Adrenal gland (tissue), 12 donors: Measurements from ENCODE around the gene ZP3. TPM values are rescaled to one million over a fixed set of nuclear protein-coding genes. Genes with fewer than 3 reads are reported as not detected.
"Not testable (repeated sequence)": the region's sequence is repeated elsewhere in the genome, so short reads cannot be mapped to it uniquely, and the experiment has no call there.

Source experiments
- DNase-seq, 7 donors: peaks; one replicate each; pipeline ENCODE4 v3.0.0-alpha.2; 2019 to 2020
- H3K27ac ChIP-seq, 5 donors: fragments of 200-600 bp; sonication (generic) in 4 of 5; 1 replicate in 3 of 5; 2 replicates in 2 of 5; pipeline versions ENCODE4 v1.5.1 to v1.8.0; 2016 to 2020; ENCODE audit warnings: mild to moderate bottlenecking in 1 of 5
- H3K27me3 ChIP-seq: fragments of 200-600 bp; 2 replicates; pipeline ENCODE4 v1.8.0; 2021
- H3K36me3 ChIP-seq, 2 donors: fragments of 200-600 bp; replicated peaks in 1 of 2; 1 replicate in 1 of 2; 2 replicates in 1 of 2; pipeline versions ENCODE4 v1.5.1 to v1.8.0; 2018 to 2022
- H3K4me1 ChIP-seq, 2 donors: fragments of 200-600 bp; replicated peaks in 1 of 2; 1 replicate in 1 of 2; 2 replicates in 1 of 2; pipeline versions ENCODE4 v1.5.1 to v1.8.0; 2018 to 2021
- H3K4me3 ChIP-seq, 4 donors: fragments of 200-600 bp; sonication (generic) in 3 of 4; one replicate each; pipeline ENCODE4 v1.5.1; 2016 to 2018
- H3K9me3 ChIP-seq, 3 donors: fragments of 200-600 bp; sonication (generic) in 1 of 3; replicated peaks in 1 of 3; 1 replicate in 2 of 3; 2 replicates in 1 of 3; pipeline versions ENCODE4 v1.5.1 to v1.8.0; 2016 to 2021
- POLR2A ChIP-seq, 2 donors: fragments of 450-650 bp; IDR thresholded peaks; one replicate each; pipeline ENCODE4 v1.6.1; 2017; ENCODE audit warnings: antibody characterized with exemption in 2 of 2, mild to moderate bottlenecking in 2 of 2, moderate library complexity in 1 of 2
- WGBS, 4 donors: extraction: QIAGEN DNeasy Blood & Tissue Kit in 2 of 4; methylation state at CpG; one replicate each; pipeline versions ENCODE4 v1.1.5 to v1.1.7; 2013 to 2017; 5-methylcytosine and 5-hydroxymethylcytosine counted together
- intact Hi-C, 2 donors: fragments of 100-400 bp; cut with DNase I; formaldehyde crosslinking; loops; one replicate each; pipeline versions ENCODE4 v1.14.1 to v1.15.0; 2022 to 2023
- polyA plus RNA-seq, 3 donors: library from polyadenylated mRNA; stranded (reverse); fragments of 200-250 nt in 2 of 3; fragments of 350-450 nt in 1 of 3; fragmentation: Illumina TruSeq in 1 of 3; extraction: RNeasy Lipid Tissue Mini Kit (QIAGEN cat#74804) in 1 of 3; gene quantifications; one replicate each; pipeline ENCODE4 v1.2.3, GENCODE V29; 2013 to 2014
- total RNA-seq, 9 donors: library from RNA; depleted of rRNA in 4 of 9; stranded (reverse); fragments of >200 nt in 4 of 9; fragments of 120-200 nt in 1 of 9; fragmentation: NEBNext Ultra II Directional in 1 of 9; extraction: Animal tissue kit (Norgen Biotek cat#: 25700) in 1 of 9; gene quantifications; one replicate each; pipeline versions ENCODE4 v1.1.0 to v1.2.4, GENCODE V29; 2013 to 2023
- TF ChIP-seq, protein P1 (sequence below), 6 experiments: fragments of 450-650 bp in 4 of 6; fragments of 200-600 bp in 2 of 6; sonication (generic) in 1 of 6; IDR thresholded peaks; 1 replicate in 5 of 6; 2 replicates in 1 of 6; pipeline versions ENCODE4 v1.5.1 to v1.8.0; 2016 to 2021; ENCODE audit warnings: antibody characterized with exemption in 6 of 6, mild to moderate bottlenecking in 2 of 6, moderate library complexity in 1 of 6
- donor health status: healthy with polysubstance abuse.
- donor health status: Bipolar disorder and iron deficiency.
- donor health status: DM: yes; HTN: yes; CAD: no.
- donor health status: DM: no; HTN: no; CAD: no.
- donor health status: DM: no; HTN: no; CAD: no.
- donor health status: DM: yes; HTN: yes; CAD: no.

ZP3 gene
- total and polyA plus RNA-seq, 12 donors: 2.2 to 21.3 (median 6.8) TPM

DNA sequence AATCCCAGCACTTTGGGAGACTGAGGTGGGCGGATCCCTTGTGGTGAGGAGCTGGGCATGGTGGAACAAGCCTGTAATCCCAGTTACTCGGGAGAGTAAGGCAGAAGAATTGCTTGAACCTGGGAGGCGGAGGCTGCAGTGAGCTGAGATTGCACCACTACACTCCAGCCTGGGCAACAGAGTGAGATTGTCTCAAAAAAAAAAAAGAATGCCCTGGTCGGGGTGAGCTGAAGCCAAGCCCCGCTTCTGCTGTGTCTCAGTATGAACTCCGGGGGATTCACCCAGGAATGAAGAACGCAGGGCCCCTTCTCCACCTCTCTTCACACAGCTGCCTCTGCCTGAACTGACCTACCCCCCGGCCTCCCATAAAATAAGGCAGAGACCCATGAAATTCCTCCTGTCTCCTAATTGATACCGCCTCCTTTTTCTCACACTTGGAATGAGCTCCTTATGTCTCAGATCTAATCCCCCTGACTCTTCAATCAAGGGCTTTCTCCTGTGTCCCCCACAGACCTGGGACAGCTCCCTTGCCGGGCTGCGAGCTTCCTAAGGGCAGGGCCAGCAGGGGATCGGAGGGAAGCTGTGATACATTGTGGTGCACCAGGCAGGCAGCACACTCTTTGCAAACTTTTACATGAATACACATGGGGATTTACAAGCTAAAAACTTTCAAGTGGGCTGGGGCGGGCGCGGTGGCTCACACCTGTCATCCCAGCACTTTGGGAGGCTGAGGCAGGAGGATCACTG is 911 bp upstream of the ZP3 start:
- TF ChIP-seq, protein P1, sequence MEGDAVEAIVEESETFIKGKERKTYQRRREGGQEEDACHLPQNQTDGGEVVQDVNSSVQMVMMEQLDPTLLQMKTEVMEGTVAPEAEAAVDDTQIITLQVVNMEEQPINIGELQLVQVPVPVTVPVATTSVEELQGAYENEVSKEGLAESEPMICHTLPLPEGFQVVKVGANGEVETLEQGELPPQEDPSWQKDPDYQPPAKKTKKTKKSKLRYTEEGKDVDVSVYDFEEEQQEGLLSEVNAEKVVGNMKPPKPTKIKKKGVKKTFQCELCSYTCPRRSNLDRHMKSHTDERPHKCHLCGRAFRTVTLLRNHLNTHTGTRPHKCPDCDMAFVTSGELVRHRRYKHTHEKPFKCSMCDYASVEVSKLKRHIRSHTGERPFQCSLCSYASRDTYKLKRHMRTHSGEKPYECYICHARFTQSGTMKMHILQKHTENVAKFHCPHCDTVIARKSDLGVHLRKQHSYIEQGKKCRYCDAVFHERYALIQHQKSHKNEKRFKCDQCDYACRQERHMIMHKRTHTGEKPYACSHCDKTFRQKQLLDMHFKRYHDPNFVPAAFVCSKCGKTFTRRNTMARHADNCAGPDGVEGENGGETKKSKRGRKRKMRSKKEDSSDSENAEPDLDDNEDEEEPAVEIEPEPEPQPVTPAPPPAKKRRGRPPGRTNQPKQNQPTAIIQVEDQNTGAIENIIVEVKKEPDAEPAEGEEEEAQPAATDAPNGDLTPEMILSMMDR (IDR thresholded peaks at IDR 0.05): no peak
- no peak for TF ChIP-seq POLR2A (IDR thresholded peaks at IDR 0.05)
- Histone ChIP-seq H3K27me3 (no peaks in the 10 kb centered on the region), H3K9me3 (no peaks in the 10 kb centered on the region), H3K36me3 (no peaks in the 10 kb centered on the region), H3K4me1 (no peaks in the 10 kb centered on the region), H3K27ac (no peak overlapping the region), H3K4me3 (no peak overlapping the region)
- no peak for DNase-seq
- intact Hi-C loops: no loop called here
- 70 to 75% (median 74%) methylated on average over 13 to 15 of the region's 15 CpGs for WGBS, 4 donors

DNA sequence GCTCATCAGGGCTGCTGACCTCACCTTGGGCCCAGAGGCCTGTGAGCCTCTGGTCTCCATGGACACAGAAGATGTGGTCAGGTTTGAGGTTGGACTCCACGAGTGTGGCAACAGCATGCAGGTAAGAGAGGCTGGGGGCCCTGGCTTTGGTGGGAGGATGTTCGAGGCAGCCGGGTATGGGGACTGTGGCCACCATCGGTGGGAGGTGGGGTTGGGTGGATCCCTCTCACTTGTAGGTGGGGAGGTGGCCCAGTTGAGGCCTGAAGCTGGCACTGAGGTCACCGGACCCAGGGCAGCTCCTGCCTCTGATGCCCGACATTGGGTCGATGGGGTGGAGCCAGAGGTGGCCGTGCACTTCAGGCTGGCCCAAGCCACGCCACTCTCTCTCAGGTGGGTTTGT is 406 bp downstream of the ZP3 start:
- H3K27ac ChIP-seq: no peak overlapping the region
- H3K4me1 ChIP-seq: no peaks in the 10 kb centered on the region
- 77 to 100% (median 90%) methylated on average over 2 to 9 of the region's 9 CpGs for WGBS, 4 donors
- TF ChIP-seq, protein P1 (IDR thresholded peaks at IDR 0.05): no peak
- TF ChIP-seq POLR2A (IDR thresholded peaks at IDR 0.05): no peak
- no peak overlapping the region for H3K4me3 ChIP-seq
- no peak for DNase-seq
- H3K27me3 ChIP-seq: no peaks in the 10 kb centered on the region
- intact Hi-C loops: no loop called here
- no peaks in the 10 kb centered on the region for H3K36me3 ChIP-seq
- no peaks in the 10 kb centered on the region for H3K9me3 ChIP-seq

DNA sequence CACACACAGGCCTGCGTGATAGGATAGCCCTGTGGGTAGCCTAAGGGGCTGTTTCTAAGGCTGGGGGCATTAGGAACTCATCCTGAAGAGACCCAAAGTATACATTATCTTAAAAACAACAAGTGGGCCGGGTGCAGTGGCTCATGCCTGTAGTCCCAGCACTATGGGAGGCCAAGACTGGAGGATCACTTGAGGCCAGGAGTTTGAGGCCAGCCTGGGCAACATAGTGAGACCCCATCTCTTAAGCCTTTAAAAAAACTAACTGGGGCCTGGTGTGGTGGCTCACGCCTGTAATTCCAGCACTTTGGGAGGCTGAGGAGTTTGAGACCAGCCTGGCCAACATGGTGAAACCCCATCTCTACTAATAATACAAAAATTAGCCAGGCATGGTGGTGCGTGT is 808 bp downstream of the ZP3 start:
- 85 to 94% (median 93%) methylated on average over 3 to 4 of the region's 4 CpGs for WGBS, 4 donors

DNA sequence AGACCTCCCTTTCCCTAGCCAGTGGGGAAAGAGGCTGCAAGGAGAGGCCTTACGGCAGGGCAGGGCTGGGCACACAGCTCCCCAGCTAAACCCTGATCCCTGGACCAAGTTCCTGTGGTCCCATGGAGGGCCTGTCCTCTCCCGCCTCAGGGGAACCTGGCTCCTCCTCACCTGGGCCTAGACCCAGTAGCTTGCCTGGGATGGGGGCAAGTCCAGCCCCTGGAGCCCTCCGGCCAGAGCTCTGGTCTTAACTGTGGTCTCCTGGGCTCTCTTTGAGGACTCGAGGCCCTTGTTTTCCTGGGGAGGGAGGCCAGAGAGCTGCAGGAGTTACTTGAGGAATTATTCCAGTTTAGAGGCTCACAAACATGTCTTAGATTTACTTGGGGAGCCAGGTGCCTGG is 1.5 kb downstream of the ZP3 start:
- 85 to 93% (median 88%) methylated on average over 2 to 4 of the region's 4 CpGs for WGBS, 4 donors
- no peak for DNase-seq
- no peaks in the 10 kb centered on the region for H3K27me3 ChIP-seq
- no peaks in the 10 kb centered on the region for H3K36me3 ChIP-seq
- intact Hi-C loops: no loop called here
- H3K4me3 ChIP-seq: no peak overlapping the region
- H3K9me3 ChIP-seq: no peaks in the 10 kb centered on the region
- no peak for TF ChIP-seq POLR2A (IDR thresholded peaks at IDR 0.05)
- TF ChIP-seq, protein P1 (IDR thresholded peaks at IDR 0.05): no peak
- no peaks in the 10 kb centered on the region for H3K4me1 ChIP-seq
- H3K27ac ChIP-seq: no peak overlapping the region

More for the DNA sequence above, 808 bp downstream of the ZP3 start:
- H3K4me1 ChIP-seq, intact Hi-C loops, H3K36me3 ChIP-seq, H3K27me3 ChIP-seq, H3K27ac ChIP-seq, H3K9me3 ChIP-seq, H3K4me3 ChIP-seq, DNase-seq: not testable (repeated sequence)

DNA sequence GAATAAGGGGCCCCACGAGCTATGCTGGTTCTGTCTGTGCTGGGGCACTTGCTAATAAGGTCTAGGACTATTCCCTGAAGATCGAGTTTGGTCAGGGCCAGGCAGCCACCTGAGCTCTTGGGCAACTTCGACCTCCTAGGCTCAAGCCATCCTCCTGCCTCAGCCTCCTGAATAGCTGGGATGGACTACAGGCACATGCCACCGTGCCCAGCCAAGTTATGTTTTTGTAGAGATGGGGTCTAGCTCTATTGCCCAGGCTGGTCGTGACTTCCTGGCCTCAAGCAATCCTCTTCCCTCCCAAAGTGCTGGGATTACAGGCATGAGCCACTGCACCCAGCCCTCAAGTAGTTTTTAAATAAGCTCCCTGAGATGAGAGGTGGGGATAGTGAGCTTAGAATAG is 2.9 kb downstream of the ZP3 start:
- DNase-seq: peak in 1 of 7 donors; percentile 42
- 75 to 94% (median 86%) methylated on average over 2 to 5 of the region's 5 CpGs for WGBS, 4 donors
- Histone ChIP-seq H3K9me3 (no peaks in the 10 kb centered on the region), H3K27me3 (no peaks in the 10 kb centered on the region), H3K36me3 (no peaks in the 10 kb centered on the region), H3K27ac (no peak overlapping the region), H3K4me1 (no peaks in the 10 kb centered on the region), H3K4me3 (no peak overlapping the region)
- intact Hi-C loops: no loop called here
- no peak for TF ChIP-seq POLR2A (IDR thresholded peaks at IDR 0.05)
- TF ChIP-seq, protein P1 (IDR thresholded peaks at IDR 0.05): no peak
